ENCODE data around the gene USP36. TPM values are rescaled to one million over a fixed set of nuclear protein-coding genes. Genes with fewer than 3 reads are reported as not detected.

Gene USP36
- polyA plus RNA-seq, 1 experiment: 18.3 TPM

- Histone ChIP-seq H3K27me3 (ENCODE audit: control insufficient read depth, insufficient read depth, low read length) (no peaks in the 10 kb centered on the region), H3K27ac (ENCODE audit: low read depth, low read length) (peak overlapping the region; percentile 99), H3K4me3 (ENCODE audit: low read depth, low read length) (no peak overlapping the region), H3K9me3 (ENCODE audit: control insufficient read depth, insufficient read depth, low read length) (no peaks in the 10 kb centered on the region; the same call in 1 of the 2 replicates)
- CTCF ChIA-PET: no interaction called here
- POLR2A ChIA-PET: no interaction called here
- no peak for TF ChIP-seq CTCF (IDR thresholded peaks at IDR 0.05; ENCODE audit: low read depth, low read length)
- no peak for DNase-seq (ENCODE audit: low read depth, low spot score)
Measured at GRCh38 chr17:78885956-78886355, 45.3 kb upstream of the USP36 start.

- H3K27me3 ChIP-seq (ENCODE audit: control insufficient read depth, insufficient read depth, low read length): no peaks in the 10 kb centered on the region
- ChIA-PET POLR2A (interaction anchor here (1.1 to 1.4 kb wide), 2 partner anchors 20 to 44 kb away, joined by 3 read pairs; no protein-coding TSS in a partner anchor), CTCF (interaction anchor here (2.0 kb wide), 1 partner anchor 19 kb away, joined by 7 read pairs; no protein-coding TSS in a partner anchor)
- peak overlapping the region; percentile 99 for H3K27ac ChIP-seq (ENCODE audit: low read depth, low read length)
- DNase-seq (ENCODE audit: low read depth, low spot score): no peak
- TF ChIP-seq CTCF (IDR thresholded peaks at IDR 0.05; ENCODE audit: low read depth, low read length): no peak
- no peak overlapping the region for H3K4me3 ChIP-seq (ENCODE audit: low read depth, low read length)
- no peaks in the 10 kb centered on the region; the same call in 1 of the 2 replicates for H3K9me3 ChIP-seq (ENCODE audit: control insufficient read depth, insufficient read depth, low read length)
Measured at GRCh38 chr17:78884876-78885667, 44.5 kb upstream of the USP36 start.

GRCh38 chr17:78884148-78884825 is 43.7 kb upstream of the USP36 start:
- Histone ChIP-seq H3K9me3 (ENCODE audit: control insufficient read depth, insufficient read depth, low read length) (no peaks in the 10 kb centered on the region; the same call in 1 of the 2 replicates), H3K4me3 (ENCODE audit: low read depth, low read length) (peak overlapping the region; percentile 50), H3K27ac (ENCODE audit: low read depth, low read length) (peak overlapping the region; percentile 99), H3K27me3 (ENCODE audit: control insufficient read depth, insufficient read depth, low read length) (no peaks in the 10 kb centered on the region)
- ChIA-PET CTCF (interaction anchor here (2.0 kb wide), 1 partner anchor 18 kb away, joined by 7 read pairs; no protein-coding TSS in a partner anchor), POLR2A (interaction anchor here (0.7 to 1.6 kb wide), 13 partner anchors 11 to 87 kb away, joined by 3 to 7 read pairs (median 3); no protein-coding TSS in a partner anchor)
- TF ChIP-seq CTCF (IDR thresholded peaks at IDR 0.05; ENCODE audit: low read depth, low read length): no peak
- no peak for DNase-seq (ENCODE audit: low read depth, low spot score)

GRCh38 chr17:78883533-78884131 is 43.0 kb upstream of the USP36 start:
- Histone ChIP-seq H3K27me3 (ENCODE audit: control insufficient read depth, insufficient read depth, low read length) (no peaks in the 10 kb centered on the region), H3K4me3 (ENCODE audit: low read depth, low read length) (peak overlapping the region; percentile 50), H3K27ac (ENCODE audit: low read depth, low read length) (peak overlapping the region; percentile 99), H3K9me3 (ENCODE audit: control insufficient read depth, insufficient read depth, low read length) (no peaks in the 10 kb centered on the region; the same call in 1 of the 2 replicates)
- ChIA-PET POLR2A (interaction anchor here (0.7 to 1.6 kb wide), 14 partner anchors 12 to 96 kb away, joined by 3 to 7 read pairs (median 4); partner anchors contain the start of gene LGALS3BP), CTCF (interaction anchor here (2.0 kb wide), 1 partner anchor 18 kb away, joined by 7 read pairs; no protein-coding TSS in a partner anchor)
- peak; percentile 93 for DNase-seq (ENCODE audit: low read depth, low spot score)
- no peak for TF ChIP-seq CTCF (IDR thresholded peaks at IDR 0.05; ENCODE audit: low read depth, low read length)
